GM12874 (cell line): Measurements from ENCODE around the gene RSU1.

ENCODE experiments used
- TF ChIP-seq, protein P1 (sequence below): IDR thresholded peaks from 2 replicates; pipeline ENCODE4 v1.5.1; 2011; ENCODE audit warnings: low read depth, mild to moderate bottlenecking, control low read depth, low read length, moderate library complexity; ENCODE audit not compliant: insufficient read depth

Gene RSU1

DNA sequence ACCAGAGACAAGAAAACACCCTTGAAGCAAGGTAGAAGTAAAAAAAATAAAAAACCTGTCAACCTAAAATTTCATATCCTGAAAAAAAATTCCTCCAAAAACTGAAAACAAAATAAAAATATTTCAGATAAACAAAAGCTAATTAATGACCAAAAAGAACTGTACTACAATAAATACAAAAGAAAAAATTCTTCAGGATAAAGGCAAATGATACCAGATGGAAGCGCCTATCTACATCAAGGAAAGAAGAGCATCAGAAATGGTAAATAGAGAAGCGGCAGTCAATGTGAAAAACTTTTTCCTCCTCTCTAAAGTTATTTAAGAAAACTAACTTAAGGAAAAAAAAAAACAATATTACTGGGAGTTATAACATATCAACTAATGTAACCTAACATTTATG lies 79.8 kb downstream of the RSU1 start:
- TF ChIP-seq, protein P1, sequence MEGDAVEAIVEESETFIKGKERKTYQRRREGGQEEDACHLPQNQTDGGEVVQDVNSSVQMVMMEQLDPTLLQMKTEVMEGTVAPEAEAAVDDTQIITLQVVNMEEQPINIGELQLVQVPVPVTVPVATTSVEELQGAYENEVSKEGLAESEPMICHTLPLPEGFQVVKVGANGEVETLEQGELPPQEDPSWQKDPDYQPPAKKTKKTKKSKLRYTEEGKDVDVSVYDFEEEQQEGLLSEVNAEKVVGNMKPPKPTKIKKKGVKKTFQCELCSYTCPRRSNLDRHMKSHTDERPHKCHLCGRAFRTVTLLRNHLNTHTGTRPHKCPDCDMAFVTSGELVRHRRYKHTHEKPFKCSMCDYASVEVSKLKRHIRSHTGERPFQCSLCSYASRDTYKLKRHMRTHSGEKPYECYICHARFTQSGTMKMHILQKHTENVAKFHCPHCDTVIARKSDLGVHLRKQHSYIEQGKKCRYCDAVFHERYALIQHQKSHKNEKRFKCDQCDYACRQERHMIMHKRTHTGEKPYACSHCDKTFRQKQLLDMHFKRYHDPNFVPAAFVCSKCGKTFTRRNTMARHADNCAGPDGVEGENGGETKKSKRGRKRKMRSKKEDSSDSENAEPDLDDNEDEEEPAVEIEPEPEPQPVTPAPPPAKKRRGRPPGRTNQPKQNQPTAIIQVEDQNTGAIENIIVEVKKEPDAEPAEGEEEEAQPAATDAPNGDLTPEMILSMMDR, result no peak

DNA sequence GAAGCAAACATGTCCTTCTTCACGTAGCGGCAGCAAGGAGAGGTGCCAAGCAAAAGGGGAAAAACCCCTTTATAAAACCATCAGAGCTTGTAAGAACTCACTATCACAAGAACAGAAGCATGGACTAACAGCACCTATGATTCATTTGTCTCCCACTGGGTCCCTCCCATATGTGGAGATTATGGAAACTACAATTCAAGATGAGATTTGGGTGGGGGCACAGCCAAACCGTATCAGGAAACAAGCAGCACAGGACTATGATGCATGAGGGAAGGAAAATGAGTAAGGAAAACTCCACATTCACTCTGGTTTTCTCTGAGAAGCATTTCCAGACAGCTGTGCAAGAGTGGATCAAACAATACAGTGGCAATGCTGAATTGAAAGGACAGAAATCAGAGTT lies 81.6 kb downstream of the RSU1 start:
- TF ChIP-seq, protein P1, result no peak

DNA sequence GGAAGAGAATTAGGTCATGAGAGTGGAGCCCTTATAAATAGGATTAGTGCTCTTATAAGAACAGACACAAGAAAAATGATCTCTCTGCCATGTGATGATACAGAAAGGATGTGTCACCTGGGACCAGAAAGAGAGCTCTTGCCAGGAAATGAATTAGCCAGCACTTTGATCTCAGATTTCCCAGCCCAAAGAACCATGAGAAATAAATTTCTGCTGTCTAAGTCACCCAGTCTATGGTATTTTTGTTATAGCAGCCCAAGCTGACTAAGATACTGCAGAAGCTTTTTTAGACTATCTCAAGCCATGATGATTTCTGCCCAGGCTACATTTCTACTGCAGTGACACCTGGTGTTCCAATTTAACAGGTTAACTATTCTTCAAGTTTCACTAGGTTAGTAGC lies 84.8 kb downstream of the RSU1 start:
- TF ChIP-seq, protein P1, result no peak

DNA sequence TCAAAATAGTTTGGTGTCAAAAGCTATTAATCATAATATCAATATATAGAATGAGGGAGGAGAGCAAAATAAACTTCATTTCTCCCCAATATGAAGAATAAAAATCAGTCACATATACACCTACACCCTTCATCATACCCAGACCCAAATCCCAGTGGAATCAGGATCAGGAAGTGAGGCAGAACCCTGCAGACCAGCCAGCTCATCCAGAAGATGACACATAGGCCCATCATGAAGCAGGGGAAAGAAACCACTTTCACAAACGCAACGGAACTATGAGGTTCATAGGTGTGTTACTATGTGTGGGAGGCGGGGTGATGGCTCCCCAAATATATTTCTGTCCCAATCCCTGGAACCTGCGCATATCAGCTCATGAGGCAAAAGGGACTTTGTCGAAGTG lies 89.0 kb downstream of the RSU1 start:
- TF ChIP-seq, protein P1, result no peak

DNA sequence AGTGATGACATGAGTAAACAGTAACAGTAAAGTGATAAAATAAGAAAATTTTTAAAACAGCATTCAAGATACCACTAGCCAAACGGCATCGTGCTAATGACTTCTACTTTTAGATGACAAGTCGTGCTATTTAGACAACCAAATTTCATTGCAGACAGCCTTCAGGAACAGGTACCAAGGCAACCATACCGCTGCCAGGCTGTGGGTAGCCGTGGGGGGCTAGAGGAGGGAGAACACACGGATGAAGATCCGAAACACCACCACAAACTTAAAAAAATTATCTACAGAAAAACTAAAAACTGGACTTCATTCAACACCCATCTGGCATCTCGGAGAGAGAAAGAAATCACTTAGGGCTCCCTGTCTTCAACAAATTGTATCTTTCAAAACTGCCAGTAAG lies 89.6 kb downstream of the RSU1 start:
- TF ChIP-seq, protein P1, result no peak

DNA sequence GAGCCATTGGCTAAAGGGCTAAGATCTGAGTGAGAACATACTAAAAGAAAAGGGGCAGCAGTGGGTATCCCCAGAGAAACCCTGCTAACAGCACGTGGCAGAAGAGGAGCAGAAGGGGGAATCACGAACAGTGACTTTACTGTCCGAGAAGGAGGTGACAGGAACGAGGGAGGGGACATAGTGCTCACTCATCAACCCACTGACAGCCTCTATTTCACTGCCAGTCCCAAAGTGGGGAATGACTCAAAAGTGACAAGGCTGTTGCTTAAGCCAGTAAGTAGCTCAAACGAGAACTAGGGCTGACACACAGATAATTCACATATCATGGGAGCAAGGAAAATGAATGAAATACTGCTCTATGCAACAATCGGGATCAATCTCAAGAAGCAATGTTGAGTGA lies 92.7 kb downstream of the RSU1 start:
- TF ChIP-seq, protein P1, result no peak

DNA sequence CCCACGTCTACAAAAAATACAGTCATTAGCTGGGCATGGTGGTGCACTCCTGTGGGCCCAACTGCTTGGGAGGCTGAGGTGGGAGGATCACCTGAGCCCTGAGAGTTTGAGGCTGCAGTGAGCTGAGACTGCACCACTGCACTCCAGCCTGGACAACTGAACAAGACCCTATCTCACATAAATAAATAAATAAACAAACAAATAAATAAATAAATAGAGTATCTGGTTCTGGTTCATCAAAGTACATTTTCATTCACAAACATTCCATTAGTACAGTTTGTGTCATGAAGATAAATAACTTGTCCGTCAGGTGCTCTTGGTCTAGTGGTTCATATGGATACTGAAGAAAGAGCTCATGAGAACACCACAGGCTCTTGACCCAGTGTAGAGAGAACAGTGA lies 96.4 kb downstream of the RSU1 start:
- TF ChIP-seq, protein P1, result no peak
